Esophagus muscularis mucosa (tissue), 4 donors: ENCODE results near the gene STOX1.

ENCODE experiments used
- CTCF ChIP-seq, 3 experiments: fragments of 200-600 bp in 2 of 3; fragments of 450-650 bp in 1 of 3; sonication (generic) in 2 of 3; IDR thresholded peaks; one replicate each; pipeline ENCODE4 v1.5.1; 2017 to 2019; ENCODE audit warnings: antibody characterized with exemption in 3 of 3, mild to moderate bottlenecking in 2 of 3, moderate library complexity in 1 of 3
- EP300 ChIP-seq: sonication (generic); formaldehyde crosslinking; IDR thresholded peaks from one replicate; pipeline ENCODE4 v1.6.1; 2017; ENCODE audit warnings: antibody characterized with exemption
- POLR2A ChIP-seq: fragments of 450-650 bp; IDR thresholded peaks from one replicate; pipeline ENCODE4 v1.6.1; 2017; ENCODE audit warnings: antibody characterized with exemption, moderate library complexity, mild to moderate bottlenecking, low read depth
- POLR2AphosphoS5 ChIP-seq, 2 donors: sonication (generic); formaldehyde crosslinking; IDR thresholded peaks; one replicate each; pipeline ENCODE4 v1.6.1; 2017; ENCODE audit warnings: antibody characterized with exemption in 2 of 2

- no peak for TF ChIP-seq CTCF (IDR thresholded peaks at IDR 0.05)
- no peak for TF ChIP-seq POLR2A
- no peak for TF ChIP-seq POLR2AphosphoS5 (IDR thresholded peaks at IDR 0.05)
- TF ChIP-seq EP300, result no peak
Measured at GRCh38 chr10:68864611-68865010, 37.3 kb downstream of the STOX1 start.
